Endothelial cell of umbilical vein (primary cell): ENCODE results near the gene KCNQ2.

Source experiments
- CTCF ChIP-seq, 2 donors: IDR thresholded peaks; 1 replicate in 1 of 2; 2 replicates in 1 of 2; pipeline ENCODE4 v1.5.1; 2011; ENCODE audit warnings: low read length in 2 of 2, mild to moderate bottlenecking in 2 of 2, moderate library complexity in 2 of 2, control low read depth in 1 of 2, inconsistent platforms in 1 of 2, low read depth in 1 of 2; ENCODE audit not compliant: insufficient read depth in 1 of 2; ENCODE audit errors: extremely low read depth in 1 of 2
- EZH2 ChIP-seq: IDR thresholded peaks from 2 replicates; pipeline ENCODE4 v1.6.1; 2012; ENCODE audit warnings: borderline replicate concordance, low read depth, mild to moderate bottlenecking, moderate library complexity, low read length, inconsistent platforms; ENCODE audit not compliant: severe bottlenecking
- FOS ChIP-seq: IDR thresholded peaks from 2 replicates; pipeline ENCODE4 v1.6.1; 2011; ENCODE audit warnings: mild to moderate bottlenecking, low read length, moderate library complexity, borderline replicate concordance; ENCODE audit not compliant: insufficient read depth
- GATA2 ChIP-seq: IDR thresholded peaks from 2 replicates; pipeline ENCODE4 v1.7.0; 2011; ENCODE audit warnings: low read depth, mild to moderate bottlenecking, moderate library complexity, mixed read lengths, low read length; ENCODE audit not compliant: insufficient read length, insufficient read depth
- POLR2A ChIP-seq: IDR thresholded peaks from 2 replicates; pipeline ENCODE4 v1.6.1; 2012; ENCODE audit warnings: low read depth, mild to moderate bottlenecking, control low read depth, low read length

- no peak for TF ChIP-seq CTCF (IDR thresholded peaks at IDR 0.05; ENCODE audit: extremely low read depth in 1 of 2, insufficient read depth in 1 of 2, low read depth in 1 of 2, low read length in 2 of 2)
- no peak for TF ChIP-seq POLR2A
- TF ChIP-seq EZH2: no peak
- TF ChIP-seq GATA2: no peak
- no peak for TF ChIP-seq FOS
Measured at GRCh38 chr20:63362436-63363009, 109.9 kb downstream of the KCNQ2 start.
